GM19372 (cell line): ENCODE results near the gene TAP2.

Experiments used
- ATAC-seq: cut with Tn5 transposase; IDR thresholded peaks from one replicate; pipeline ENCODE4 v1.9.1; 2021; ENCODE audit warnings: mild to moderate bottlenecking, low read depth, moderate library complexity; ENCODE audit not compliant: unreplicated experiment

TAP2 gene

GRCh38 chr6:32796848-32797776 lies 41.4 kb downstream of the TAP2 start:
- no peak for ATAC-seq

- no peak for ATAC-seq
Observed at GRCh38 chr6:32794510-32794909, 44.0 kb downstream of the TAP2 start.

GRCh38 chr6:32792901-32793435 lies 45.6 kb downstream of the TAP2 start:
- no peak for ATAC-seq

GRCh38 chr6:32790306-32790705 lies 48.2 kb downstream of the TAP2 start:
- no peak for ATAC-seq
